Endometrial microvascular endothelial cells (primary cell): ENCODE results near the gene NHERF2. TPM values are rescaled to one million over a fixed set of nuclear protein-coding genes. Genes with fewer than 3 reads are reported as not detected.

ENCODE experiments used
- in situ Hi-C: cut with HindIII; loops from 2 replicates; pipeline ENCODE4 v1.10.0; 2017; ENCODE audit warnings: low sequenced_read_pairs, low pct_unique_long_range_greater_than_20kb; ENCODE audit errors: inconsistent ontology term
- total RNA-seq: library from RNA; depleted of rRNA; stranded (reverse); fragments of >200 nt; gene quantifications from one replicate; pipeline ENCODE4 v1.2.3, GENCODE V29; 2015; ENCODE audit errors: inconsistent ontology term

NHERF2 gene
- total RNA-seq, 1 donor from 2014 or later, result 194 TPM

GRCh38 chr16:1990101-1990350, 36.7 kb upstream of the NHERF2 start:
- in situ Hi-C loops, result no loop called here

- in situ Hi-C loops, result no loop called here
Observed at GRCh38 chr16:1990351-1991134, 36.2 kb upstream of the NHERF2 start.

- in situ Hi-C loops, result no loop called here
Observed at GRCh38 chr16:1991135-1991551, 35.6 kb upstream of the NHERF2 start.

- in situ Hi-C loops, result no loop called here
Observed at GRCh38 chr16:1991588-1991947, 35.1 kb upstream of the NHERF2 start.

- in situ Hi-C loops, result no loop called here
Observed at GRCh38 chr16:1991948-1992703, 34.6 kb upstream of the NHERF2 start.

- in situ Hi-C loops, result no loop called here
Observed at GRCh38 chr16:1992704-1993317, 33.9 kb upstream of the NHERF2 start.

GRCh38 chr16:1993731-1994131, 33.0 kb upstream of the NHERF2 start:
- in situ Hi-C loops, result no loop called here

- in situ Hi-C loops, result no loop called here
Observed at GRCh38 chr16:1997494-1998359, 29.0 kb upstream of the NHERF2 start.

GRCh38 chr16:1998360-1998835, 28.3 kb upstream of the NHERF2 start:
- in situ Hi-C loops, result no loop called here

GRCh38 chr16:1998852-1999801, 27.6 kb upstream of the NHERF2 start:
- in situ Hi-C loops, result no loop called here

- in situ Hi-C loops, result no loop called here
Observed at GRCh38 chr16:1999866-2000514, 26.7 kb upstream of the NHERF2 start.

- in situ Hi-C loops, result no loop called here
Observed at GRCh38 chr16:2001035-2001434, 25.7 kb upstream of the NHERF2 start.

GRCh38 chr16:2001456-2002355, 25.0 kb upstream of the NHERF2 start:
- in situ Hi-C loops, result no loop called here

- in situ Hi-C loops, result no loop called here
Observed at GRCh38 chr16:2002406-2003230, 24.1 kb upstream of the NHERF2 start.

GRCh38 chr16:2003231-2003826, 23.4 kb upstream of the NHERF2 start:
- in situ Hi-C loops, result no loop called here
